ENCODE data around the gene GPRC5C.

The GPRC5C gene

GRCh38 chr17:74403512-74404137, 28.3 kb upstream of the GPRC5C start:
- no peaks in the 10 kb centered on the region for H3K4me1 ChIP-seq (ENCODE audit: control insufficient read depth, insufficient read depth, low read length)
- no peaks in the 10 kb centered on the region for H3K9me3 ChIP-seq (ENCODE audit: control insufficient read depth, insufficient read depth, low read depth, low read length)
- H3K36me3 ChIP-seq (ENCODE audit: control insufficient read depth in 2 of 2, insufficient read depth in 1 of 2, low read length in 2 of 2): no peaks in the 10 kb centered on the region
- H3K4me3 ChIP-seq (ENCODE audit: low read depth, low read length): no peak overlapping the region
- POLR2A ChIA-PET: no interaction called here
- no peak for TF ChIP-seq ZNF398 (tag by site-specific recombination; IDR thresholded peaks at IDR 0.05)
- TF ChIP-seq GLIS1 (tag by site-specific recombination; IDR thresholded peaks at IDR 0.05): no peak
- no peak for TF ChIP-seq MEIS1 (CRISPR knock-in tag; IDR thresholded peaks at IDR 0.05; ENCODE audit: borderline replicate concordance)
- TF ChIP-seq MYNN (tag by site-specific recombination; IDR thresholded peaks at IDR 0.05; ENCODE audit: borderline replicate concordance): no peak
- TF ChIP-seq OSR2 (tag by site-specific recombination; IDR thresholded peaks at IDR 0.05): no peak
- TF ChIP-seq PRDM1 (tag by site-specific recombination; IDR thresholded peaks at IDR 0.05): no peak
- no peak for TF ChIP-seq ZNF658 (tag by site-specific recombination; IDR thresholded peaks at IDR 0.05)
- TF ChIP-seq KLF1 (tag by site-specific recombination; IDR thresholded peaks at IDR 0.05): no peak
- no peak for TF ChIP-seq IKZF3 (tag by site-specific recombination; IDR thresholded peaks at IDR 0.05)
- no peak for TF ChIP-seq ZNF561 (tag by site-specific recombination; IDR thresholded peaks at IDR 0.05; ENCODE audit: borderline replicate concordance)
- TF ChIP-seq ZNF664 (tag by site-specific recombination; IDR thresholded peaks at IDR 0.05): no peak
- TF ChIP-seq ZNF248 (tag by site-specific recombination; IDR thresholded peaks at IDR 0.05): no peak
- no peak for TF ChIP-seq PRDM2 (tag by site-specific recombination; IDR thresholded peaks at IDR 0.05; ENCODE audit: borderline replicate concordance)
- no peak for TF ChIP-seq ZNF19 (tag by site-specific recombination; IDR thresholded peaks at IDR 0.05; ENCODE audit: low read depth)
- TF ChIP-seq SP2 (tag by site-specific recombination; IDR thresholded peaks at IDR 0.05): no peak
- TF ChIP-seq FEZF1 (tag by site-specific recombination; IDR thresholded peaks at IDR 0.05): no peak
- no peak for TF ChIP-seq ZNF138 (tag by site-specific recombination; IDR thresholded peaks at IDR 0.05; ENCODE audit: borderline replicate concordance)
- CTCF ChIA-PET: interaction anchor here (0.6 to 9.1 kb wide), 4 partner anchors 15 to 203 kb away, joined by 5 to 61 read pairs (median 6); no protein-coding TSS in a partner anchor
- H3K27ac ChIP-seq (ENCODE audit: extremely low read depth, low read depth, low read length): no peak overlapping the region

GRCh38 chr17:74404218-74404617, 27.7 kb upstream of the GPRC5C start:
- no peaks in the 10 kb centered on the region for H3K36me3 ChIP-seq (ENCODE audit: control insufficient read depth in 2 of 2, insufficient read depth in 1 of 2, low read length in 2 of 2)
- POLR2A ChIA-PET: interaction anchor here (0.6 kb wide), 1 partner anchor 18 kb away, joined by 3 read pairs; no protein-coding TSS in a partner anchor
- no peak overlapping the region for H3K27ac ChIP-seq (ENCODE audit: extremely low read depth, low read depth, low read length)
- no peak overlapping the region for H3K4me3 ChIP-seq (ENCODE audit: low read depth, low read length)
- CTCF ChIA-PET: interaction anchor here (9.1 kb wide), 1 partner anchor 51 kb away, joined by 61 read pairs; no protein-coding TSS in a partner anchor
- H3K9me3 ChIP-seq (ENCODE audit: control insufficient read depth, insufficient read depth, low read depth, low read length): no peaks in the 10 kb centered on the region
- no peaks in the 10 kb centered on the region for H3K4me1 ChIP-seq (ENCODE audit: control insufficient read depth, insufficient read depth, low read length)
- TF ChIP-seq TRIM28 (IDR thresholded peaks at IDR 0.05; ENCODE audit: borderline replicate concordance, low read length) (no peak), ZNF624 (tag by site-specific recombination; IDR thresholded peaks at IDR 0.05) (no peak), ZNF510 (tag by site-specific recombination; IDR thresholded peaks at IDR 0.05; ENCODE audit: insufficient replicate concordance) (no peak), ZNF10 (tag by site-specific recombination; IDR thresholded peaks at IDR 0.05) (no peak), ZNF112 (tag by site-specific recombination; IDR thresholded peaks at IDR 0.05) (no peak), ZNF148 (tag by site-specific recombination; IDR thresholded peaks at IDR 0.05; ENCODE audit: borderline replicate concordance) (no peak), SALL2 (tag by site-specific recombination; IDR thresholded peaks at IDR 0.05; ENCODE audit: borderline replicate concordance) (no peak), ZBTB7A (tag by site-specific recombination; IDR thresholded peaks at IDR 0.05; ENCODE audit: low read depth) (no peak), HOXC10 (CRISPR knock-in tag; IDR thresholded peaks at IDR 0.05) (no peak), ZNF223 (tag by site-specific recombination; IDR thresholded peaks at IDR 0.05) (no peak)
